SU-DHL-6 (cell line): ENCODE data around the gene DUSP16.

Experiments
- H2AFZ ChIP-seq: fragments of 200-600 bp; sonication (generic); 2 replicates; pipeline ENCODE4 v1.6.1; 2014; ENCODE audit warnings: low read depth, mild to moderate bottlenecking, moderate library complexity, mixed read lengths, antibody characterized with exemption, low read length; ENCODE audit not compliant: severe bottlenecking
- H3F3A ChIP-seq: fragments of 200-600 bp; shearing (Covaris generic); 2 replicates; pipeline ENCODE4 v1.6.0; 2016; ENCODE audit warnings: antibody characterized with exemption, mild to moderate bottlenecking; ENCODE audit not compliant: insufficient read depth
- H3K27ac ChIP-seq: fragments of 200-600 bp; sonication (generic); 2 replicates; pipeline ENCODE4 v1.5.1; 2016; ENCODE audit warnings: low read depth, mild to moderate bottlenecking, low read length, moderate library complexity, mixed read lengths
- H3K27me3 ChIP-seq: fragments of 200-600 bp; sonication (generic), shearing (Covaris generic); 2 replicates; pipeline ENCODE4 v1.6.0; 2014; ENCODE audit warnings: mild to moderate bottlenecking, low read length
- H3K36me3 ChIP-seq: fragments of 200-600 bp; sonication (generic); 2 replicates; pipeline ENCODE4 v1.6.1; 2014; ENCODE audit warnings: mild to moderate bottlenecking, low read length, mixed read lengths
- H3K4me2 ChIP-seq: fragments of 300-600, 200-600 bp; shearing (Covaris generic), sonication (generic); 2 replicates; pipeline ENCODE4 v1.6.0; 2014; ENCODE audit warnings: low read length, low read depth, mild to moderate bottlenecking; ENCODE audit not compliant: poor library complexity, severe bottlenecking
- H3K4me3 ChIP-seq: fragments of 200-600 bp; sonication (generic); 2 replicates; pipeline ENCODE4 v1.5.1; 2014; ENCODE audit warnings: antibody characterized with exemption, low read length, mild to moderate bottlenecking, mixed read lengths; ENCODE audit not compliant: insufficient read depth, poor library complexity, severe bottlenecking
- H3K79me2 ChIP-seq: fragments of 200-600 bp; sonication (generic); 2 replicates; pipeline ENCODE4 v1.6.1; 2014; ENCODE audit warnings: mild to moderate bottlenecking, low read length, moderate library complexity; ENCODE audit not compliant: insufficient read depth
- H3K9ac ChIP-seq: fragments of 200-600 bp; sonication (generic); 2 replicates; pipeline ENCODE4 v1.7.0; 2014; ENCODE audit warnings: mild to moderate bottlenecking, low read length
- H3K9me2 ChIP-seq: fragments of 200-600 bp; sonication (generic); replicated peaks from 2 replicates; pipeline ENCODE4 v1.6.1; 2014; ENCODE audit warnings: low read length; ENCODE audit not compliant: insufficient read depth
- H3K9me3 ChIP-seq: fragments of 200-600 bp; sonication (generic); 2 replicates; pipeline ENCODE4 v1.6.1; 2014; ENCODE audit warnings: low read length, mixed read lengths; ENCODE audit not compliant: insufficient read depth
- H4K20me1 ChIP-seq: fragments of 200-600 bp; sonication (generic); 2 replicates; pipeline ENCODE4 v1.6.1; 2014; ENCODE audit warnings: low read depth, mild to moderate bottlenecking, antibody characterized with exemption, low read length, moderate library complexity, mixed read lengths
- EZH2phosphoT487 ChIP-seq: fragments of 200-600 bp; sonication (generic), shearing (Covaris generic); conservative IDR thresholded peaks from 2 replicates; pipeline ENCODE4 v1.6.1; 2018; ENCODE audit warnings: mild to moderate bottlenecking, antibody characterized with exemption, low read length, moderate library complexity, mixed read lengths
- TF ChIP-seq, protein P1 (sequence below): fragments of 200-600 bp; sonication (generic); IDR thresholded peaks from one replicate; pipeline ENCODE4 v1.5.1; 2017; ENCODE audit warnings: antibody characterized with exemption, mild to moderate bottlenecking, low read length, moderate library complexity; ENCODE audit not compliant: insufficient read depth, poor library complexity, severe bottlenecking

The DUSP16 gene

DNA sequence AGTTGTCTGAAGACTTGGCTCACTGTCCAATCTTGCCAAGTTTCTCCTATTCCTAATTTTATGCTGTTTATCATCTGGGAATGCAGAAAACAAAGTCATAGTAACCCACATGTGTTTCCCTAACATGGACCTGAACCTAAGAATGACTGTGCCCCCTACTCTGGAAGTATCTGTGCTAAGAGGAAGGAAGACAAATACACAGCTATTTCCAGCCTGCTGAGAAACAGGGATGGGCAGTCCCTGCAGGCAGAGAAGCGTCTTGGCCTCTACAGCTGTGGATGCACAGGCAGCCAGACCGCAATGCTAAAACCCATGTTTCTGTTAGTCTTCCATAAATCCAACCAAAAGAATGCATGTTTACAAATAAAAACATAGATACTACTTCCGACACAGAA is 56.2 kb downstream of the DUSP16 start:
- Histone ChIP-seq H4K20me1 (no peaks in the 10 kb centered on the region), H3K4me2 (no peak overlapping the region), H3K27ac (no peak overlapping the region), H3K79me2 (no peaks in the 10 kb centered on the region), H2AFZ (no peak overlapping the region), H3K4me3 (no peak overlapping the region), H3K27me3 (no peaks in the 10 kb centered on the region), H3F3A (no peaks in the 10 kb centered on the region), H3K9me2 (no peaks in the 10 kb centered on the region), H3K9me3 (no peaks in the 10 kb centered on the region), H3K9ac (no peak overlapping the region), H3K36me3 (no peaks in the 10 kb centered on the region)
- TF ChIP-seq, protein P1, sequence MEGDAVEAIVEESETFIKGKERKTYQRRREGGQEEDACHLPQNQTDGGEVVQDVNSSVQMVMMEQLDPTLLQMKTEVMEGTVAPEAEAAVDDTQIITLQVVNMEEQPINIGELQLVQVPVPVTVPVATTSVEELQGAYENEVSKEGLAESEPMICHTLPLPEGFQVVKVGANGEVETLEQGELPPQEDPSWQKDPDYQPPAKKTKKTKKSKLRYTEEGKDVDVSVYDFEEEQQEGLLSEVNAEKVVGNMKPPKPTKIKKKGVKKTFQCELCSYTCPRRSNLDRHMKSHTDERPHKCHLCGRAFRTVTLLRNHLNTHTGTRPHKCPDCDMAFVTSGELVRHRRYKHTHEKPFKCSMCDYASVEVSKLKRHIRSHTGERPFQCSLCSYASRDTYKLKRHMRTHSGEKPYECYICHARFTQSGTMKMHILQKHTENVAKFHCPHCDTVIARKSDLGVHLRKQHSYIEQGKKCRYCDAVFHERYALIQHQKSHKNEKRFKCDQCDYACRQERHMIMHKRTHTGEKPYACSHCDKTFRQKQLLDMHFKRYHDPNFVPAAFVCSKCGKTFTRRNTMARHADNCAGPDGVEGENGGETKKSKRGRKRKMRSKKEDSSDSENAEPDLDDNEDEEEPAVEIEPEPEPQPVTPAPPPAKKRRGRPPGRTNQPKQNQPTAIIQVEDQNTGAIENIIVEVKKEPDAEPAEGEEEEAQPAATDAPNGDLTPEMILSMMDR = no peak
- TF ChIP-seq EZH2phosphoT487 = no peak

DNA sequence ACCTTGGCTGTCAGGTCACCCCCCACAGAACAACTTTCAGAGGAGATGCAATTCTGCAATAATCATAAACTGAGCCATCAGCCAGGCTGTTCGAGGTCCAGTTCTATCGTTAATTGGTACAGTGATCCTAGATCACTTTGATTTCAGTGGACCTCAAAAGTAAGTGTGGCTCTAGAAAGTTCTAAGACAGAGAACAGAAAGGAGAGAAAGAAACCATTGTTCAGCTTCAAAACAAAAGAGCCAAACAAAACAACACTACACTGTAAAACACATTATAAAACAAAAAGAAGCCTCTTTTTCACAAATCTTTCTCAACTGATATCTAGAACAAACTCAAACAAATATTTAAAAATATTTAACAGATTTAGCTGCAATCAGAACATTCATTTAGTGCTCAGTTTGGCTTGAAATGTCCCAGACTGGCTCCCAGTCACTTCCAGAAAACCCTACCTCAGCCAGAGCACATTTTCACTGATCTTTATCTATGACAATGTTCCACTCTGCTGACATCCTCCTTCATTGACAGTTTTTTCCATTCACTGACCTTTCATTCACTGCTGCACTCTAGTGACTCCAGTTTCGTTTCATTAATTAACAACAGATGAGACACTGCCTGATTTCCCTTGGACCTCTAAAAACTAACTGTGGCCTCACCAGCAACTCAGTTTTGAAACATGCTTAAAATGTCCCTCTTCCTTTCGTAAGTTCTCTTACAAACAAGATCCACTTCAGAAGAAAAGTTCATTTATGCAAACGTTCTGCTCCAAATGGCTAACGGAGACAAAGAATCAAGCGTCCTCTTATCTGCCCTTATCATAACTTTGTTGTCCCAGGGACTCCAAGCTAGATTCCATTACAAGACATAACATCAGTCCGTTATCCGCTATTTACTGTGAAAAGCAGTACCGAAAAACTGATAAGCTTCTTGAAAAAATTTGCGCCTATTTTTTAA is 56.8 kb downstream of the DUSP16 start:
- Histone ChIP-seq H3K9me2 (no peaks in the 10 kb centered on the region), H3K27me3 (no peaks in the 10 kb centered on the region), H3K27ac (no peak overlapping the region), H3K4me2 (no peak overlapping the region), H2AFZ (no peak overlapping the region), H3F3A (no peaks in the 10 kb centered on the region), H3K9ac (no peak overlapping the region), H4K20me1 (no peaks in the 10 kb centered on the region), H3K9me3 (no peaks in the 10 kb centered on the region), H3K4me3 (no peak overlapping the region), H3K79me2 (no peaks in the 10 kb centered on the region), H3K36me3 (no peaks in the 10 kb centered on the region)
- TF ChIP-seq EZH2phosphoT487 = no peak
- TF ChIP-seq, protein P1 = no peak

DNA sequence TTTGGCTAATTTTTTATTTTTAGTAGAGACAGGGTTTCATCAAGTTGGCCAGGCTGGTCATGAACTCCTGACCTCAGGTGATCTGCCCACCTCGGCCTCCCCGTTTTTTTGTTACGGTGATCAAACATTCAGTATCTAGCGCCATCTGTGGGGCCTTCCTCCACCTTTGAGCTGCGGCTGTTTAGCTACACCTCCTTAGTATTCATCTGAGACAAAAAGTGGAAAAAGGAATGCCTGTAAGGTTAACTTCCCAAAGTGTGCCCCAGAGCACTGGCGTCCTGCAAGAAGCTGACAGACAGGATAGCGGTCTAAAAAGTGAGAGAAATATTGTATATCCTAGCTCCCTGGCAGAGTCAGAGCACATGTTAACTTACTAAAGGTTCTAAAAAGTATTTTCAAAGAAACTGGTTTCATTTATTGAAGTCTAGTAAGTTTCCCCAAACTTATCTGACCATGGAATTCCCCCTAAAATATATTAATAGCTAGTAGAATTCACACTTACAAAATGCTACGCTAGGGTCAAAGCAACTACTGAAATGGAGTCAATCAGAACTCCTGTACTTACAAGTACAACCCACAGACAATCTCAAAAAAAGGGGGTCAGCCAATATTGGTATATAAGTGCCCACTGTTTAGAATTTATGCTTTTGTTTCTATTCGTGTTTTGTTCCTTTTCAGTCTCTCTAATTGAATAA is 59.1 kb downstream of the DUSP16 start:
- Histone ChIP-seq H3K27me3 (no peaks in the 10 kb centered on the region), H3K27ac (no peak overlapping the region), H3K4me3 (no peak overlapping the region), H3K9ac (no peak overlapping the region), H2AFZ (no peak overlapping the region), H4K20me1 (no peaks in the 10 kb centered on the region), H3K36me3 (no peaks in the 10 kb centered on the region), H3F3A (no peaks in the 10 kb centered on the region), H3K9me2 (no peaks in the 10 kb centered on the region), H3K79me2 (no peaks in the 10 kb centered on the region), H3K9me3 (no peaks in the 10 kb centered on the region), H3K4me2 (no peak overlapping the region)
- TF ChIP-seq, protein P1 = no peak
- TF ChIP-seq EZH2phosphoT487 = no peak
